Tibial artery (tissue), 4 donors: Measurements from ENCODE around the gene SLC24A3.

Experiments used
- DNase-seq, 2 donors: peaks; one replicate each; pipeline ENCODE4 v3.0.0-alpha.2; 2019
- H3K27ac ChIP-seq, 2 donors: fragments of 200-600 bp; sonication (generic) in 1 of 2; 1 replicate in 1 of 2; 2 replicates in 1 of 2; pipeline ENCODE4 v1.5.1; 2018 to 2019; ENCODE audit warnings: mild to moderate bottlenecking in 1 of 2
- H3K27me3 ChIP-seq, 2 donors: fragments of 200-600 bp; sonication (generic) in 1 of 2; one replicate each; pipeline versions ENCODE4 v1.5.1 to v1.6.0; 2016 to 2019
- H3K36me3 ChIP-seq, 3 donors: fragments of 200-600 bp; sonication (generic) in 2 of 3; one replicate each; pipeline ENCODE4 v1.5.1; 2016 to 2019; ENCODE audit warnings: mild to moderate bottlenecking in 2 of 3
- H3K4me1 ChIP-seq, 4 donors: fragments of 200-600 bp; sonication (generic) in 2 of 4; 1 replicate in 3 of 4; 2 replicates in 1 of 4; pipeline ENCODE4 v1.5.1; 2016 to 2019
- H3K4me3 ChIP-seq, 2 donors: fragments of 200-600 bp; sonication (generic) in 1 of 2; 1 replicate in 1 of 2; 2 replicates in 1 of 2; pipeline ENCODE4 v1.5.1; 2018 to 2019; ENCODE audit warnings: mild to moderate bottlenecking in 2 of 2
- H3K9me3 ChIP-seq, 3 donors: fragments of 200-600 bp; sonication (generic) in 1 of 3; one replicate each; pipeline ENCODE4 v1.5.1; 2016 to 2019
- intact Hi-C: fragments of 100-400 bp; cut with DNase I; formaldehyde crosslinking; loops from one replicate; pipeline ENCODE4 v1.15.0; 2023; ENCODE audit warnings: low total_unique reads
- TF ChIP-seq, protein P1 (sequence below), 2 experiments: fragments of 200-600 bp in 1 of 2; fragments of 450-650 bp in 1 of 2; IDR thresholded peaks; one replicate each; pipeline ENCODE4 v1.5.1; 2017 to 2019; ENCODE audit warnings: antibody characterized with exemption in 2 of 2, mild to moderate bottlenecking in 1 of 2, moderate library complexity in 1 of 2

The SLC24A3 gene

DNA sequence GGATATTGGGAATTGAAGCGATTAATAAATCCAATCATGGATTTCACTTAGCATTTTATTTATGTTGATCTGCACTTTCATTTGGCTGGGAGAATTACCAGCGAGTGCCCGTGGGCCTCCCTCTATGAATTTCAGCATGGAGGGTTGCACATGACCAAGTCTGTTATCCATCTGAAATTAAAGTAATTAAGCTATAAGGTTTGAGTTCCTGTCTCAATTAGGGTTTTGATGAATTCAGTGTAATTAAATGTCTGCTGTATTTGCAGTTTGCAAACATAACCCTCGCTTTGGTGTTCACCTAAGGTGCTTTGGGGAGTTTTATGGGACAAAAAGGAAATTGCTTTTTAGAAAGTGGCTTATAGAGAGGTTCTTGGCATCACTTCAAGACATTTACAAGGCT, 375.8 kb downstream of the SLC24A3 start:
- intact Hi-C loops, result loop anchor here (10.0 kb wide), 1 partner anchor 223 kb away; no protein-coding TSS in a partner anchor
- H3K4me3 ChIP-seq, result no peak overlapping the region
- H3K9me3 ChIP-seq, result no peaks in the 10 kb centered on the region
- H3K4me1 ChIP-seq, result peaks cover 0 to 23% (median 3%) of the 10 kb centered on the region in 4 donors
- no peak overlapping the region for H3K27ac ChIP-seq
- DNase-seq, result no peak
- H3K36me3 ChIP-seq, result peaks cover 0 to 12% (median 0%) of the 10 kb centered on the region in 3 donors
- no peaks in the 10 kb centered on the region for H3K27me3 ChIP-seq
- TF ChIP-seq, protein P1, sequence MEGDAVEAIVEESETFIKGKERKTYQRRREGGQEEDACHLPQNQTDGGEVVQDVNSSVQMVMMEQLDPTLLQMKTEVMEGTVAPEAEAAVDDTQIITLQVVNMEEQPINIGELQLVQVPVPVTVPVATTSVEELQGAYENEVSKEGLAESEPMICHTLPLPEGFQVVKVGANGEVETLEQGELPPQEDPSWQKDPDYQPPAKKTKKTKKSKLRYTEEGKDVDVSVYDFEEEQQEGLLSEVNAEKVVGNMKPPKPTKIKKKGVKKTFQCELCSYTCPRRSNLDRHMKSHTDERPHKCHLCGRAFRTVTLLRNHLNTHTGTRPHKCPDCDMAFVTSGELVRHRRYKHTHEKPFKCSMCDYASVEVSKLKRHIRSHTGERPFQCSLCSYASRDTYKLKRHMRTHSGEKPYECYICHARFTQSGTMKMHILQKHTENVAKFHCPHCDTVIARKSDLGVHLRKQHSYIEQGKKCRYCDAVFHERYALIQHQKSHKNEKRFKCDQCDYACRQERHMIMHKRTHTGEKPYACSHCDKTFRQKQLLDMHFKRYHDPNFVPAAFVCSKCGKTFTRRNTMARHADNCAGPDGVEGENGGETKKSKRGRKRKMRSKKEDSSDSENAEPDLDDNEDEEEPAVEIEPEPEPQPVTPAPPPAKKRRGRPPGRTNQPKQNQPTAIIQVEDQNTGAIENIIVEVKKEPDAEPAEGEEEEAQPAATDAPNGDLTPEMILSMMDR (IDR thresholded peaks at IDR 0.05), result no peak

DNA sequence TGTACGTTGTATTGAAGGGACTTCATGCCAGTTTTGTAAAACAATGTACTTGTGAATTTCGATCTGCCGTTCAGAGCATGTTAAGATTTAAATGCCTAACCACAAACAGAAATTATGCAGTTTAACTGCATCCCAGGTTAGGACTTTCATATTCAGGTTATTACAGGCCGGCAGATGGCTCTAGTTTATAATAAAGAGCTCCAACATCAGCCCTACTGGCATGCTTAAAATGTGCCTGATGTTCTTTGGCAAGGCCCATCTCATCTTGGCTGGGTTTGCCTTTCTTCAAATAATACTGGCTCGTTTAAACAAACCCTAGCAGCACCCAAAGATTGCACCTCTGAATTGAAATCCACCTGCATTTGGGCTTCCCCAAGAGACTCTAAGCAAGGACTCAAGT, 376.3 kb downstream of the SLC24A3 start:
- Histone ChIP-seq H3K9me3 (no peaks in the 10 kb centered on the region), H3K27ac (peak overlapping the region in 1 of 2 donors; percentile 19), H3K27me3 (no peaks in the 10 kb centered on the region), H3K36me3 (peaks cover 0 to 12% (median 0%) of the 10 kb centered on the region in 3 donors), H3K4me3 (no peak overlapping the region), H3K4me1 (peaks cover 0 to 23% (median 3%) of the 10 kb centered on the region in 4 donors)
- no peak for DNase-seq
- TF ChIP-seq, protein P1 (IDR thresholded peaks at IDR 0.05), result no peak
- intact Hi-C loops, result loop anchor here (10.0 kb wide), 1 partner anchor 224 kb away; no protein-coding TSS in a partner anchor

DNA sequence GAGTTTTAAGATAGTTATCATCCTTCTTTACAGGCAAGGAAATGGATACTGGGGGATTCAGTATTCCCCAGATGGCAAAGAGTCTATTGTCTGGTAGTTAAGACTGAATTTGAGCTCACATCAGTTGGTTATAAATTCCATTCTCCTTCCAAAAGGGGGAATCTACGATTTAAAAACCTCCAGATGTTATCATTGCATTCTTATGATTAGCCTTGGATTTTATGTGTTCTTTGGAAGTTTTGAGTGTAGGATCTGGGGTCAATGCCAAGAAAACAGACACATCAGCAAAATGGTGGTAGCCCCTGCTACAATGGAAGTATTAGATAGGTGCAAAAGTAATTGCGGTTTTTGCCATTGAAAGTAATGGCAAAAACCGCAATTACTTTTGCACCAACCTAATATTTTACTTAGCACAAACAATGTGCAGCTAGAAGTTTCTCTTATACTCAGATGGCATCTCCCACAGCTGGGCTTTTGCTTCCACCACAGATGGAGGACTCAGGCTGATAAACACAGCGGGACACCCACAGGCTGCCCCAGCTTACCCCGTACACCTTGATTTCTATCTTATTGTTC, 377.4 kb downstream of the SLC24A3 start:
- intact Hi-C loops, result loop anchor here (10.0 kb wide), 1 partner anchor 225 kb away; no protein-coding TSS in a partner anchor

DNA sequence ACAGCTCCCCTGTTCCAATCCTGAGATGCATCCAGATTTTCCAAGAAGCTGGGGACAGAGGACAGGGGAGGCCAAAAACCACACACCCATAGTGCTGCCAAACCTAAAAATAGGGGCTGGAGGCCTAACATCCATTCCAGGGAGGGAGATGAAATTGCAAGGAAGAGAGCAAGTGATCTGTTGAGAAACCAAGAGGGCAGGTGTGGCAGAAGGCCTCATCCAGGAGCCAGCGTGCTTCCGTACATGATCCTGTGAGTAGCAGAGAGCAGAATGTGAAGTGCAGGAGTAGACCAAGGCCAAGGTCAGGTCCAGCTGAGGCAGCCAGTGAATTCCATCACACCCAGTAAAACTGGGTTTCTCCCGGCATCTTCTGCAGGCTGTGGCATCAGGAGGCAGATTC, 377.9 kb downstream of the SLC24A3 start:
- intact Hi-C loops, result no loop called here
- DNase-seq, result no peak
- TF ChIP-seq, protein P1 (IDR thresholded peaks at IDR 0.05), result no peak

More for the DNA sequence above, 377.4 kb downstream of the SLC24A3 start:
- TF ChIP-seq, protein P1 (IDR thresholded peaks at IDR 0.05), result no peak
- Histone ChIP-seq H3K27ac (no peak overlapping the region), H3K27me3 (no peaks in the 10 kb centered on the region), H3K4me1 (peaks cover 0 to 23% (median 3%) of the 10 kb centered on the region in 4 donors), H3K4me3 (no peak overlapping the region), H3K9me3 (no peaks in the 10 kb centered on the region), H3K36me3 (peaks cover 0 to 12% (median 0%) of the 10 kb centered on the region in 3 donors)
- no peak for DNase-seq

DNA sequence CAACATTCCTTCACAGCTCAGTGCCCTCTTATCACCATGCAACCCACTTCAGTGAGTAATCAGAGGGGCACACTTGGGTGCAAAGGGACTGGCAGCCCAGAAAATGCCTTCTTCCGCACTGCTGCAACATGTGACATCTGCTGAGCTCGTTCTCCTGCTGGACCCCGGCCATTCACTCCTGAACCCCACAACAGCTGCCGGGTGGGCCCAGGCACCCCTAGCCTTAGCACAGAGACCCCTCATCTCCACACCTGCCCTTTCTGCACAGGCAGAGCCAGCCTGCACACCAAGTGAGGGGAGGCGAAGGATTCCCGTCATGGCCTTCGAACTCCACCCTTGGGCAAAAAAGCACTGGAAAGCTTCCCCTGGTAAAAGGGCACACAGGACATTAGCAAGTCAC, 381.3 kb downstream of the SLC24A3 start:
- H3K4me3 ChIP-seq, result no peak overlapping the region
- no peak for DNase-seq
- H3K27me3 ChIP-seq, result no peaks in the 10 kb centered on the region
- H3K27ac ChIP-seq, result no peak overlapping the region
- TF ChIP-seq, protein P1 (IDR thresholded peaks at IDR 0.05), result no peak
- intact Hi-C loops, result no loop called here
- no peaks in the 10 kb centered on the region for H3K9me3 ChIP-seq
- H3K4me1 ChIP-seq, result peaks cover 0 to 18% (median 3%) of the 10 kb centered on the region in 4 donors
- H3K36me3 ChIP-seq, result no peaks in the 10 kb centered on the region

More for the DNA sequence above, 377.9 kb downstream of the SLC24A3 start:
- H3K4me1 ChIP-seq, result peaks cover 0 to 23% (median 3%) of the 10 kb centered on the region in 4 donors
- H3K27ac ChIP-seq, result no peak overlapping the region
- H3K4me3 ChIP-seq, result no peak overlapping the region
- no peaks in the 10 kb centered on the region for H3K27me3 ChIP-seq
- no peaks in the 10 kb centered on the region for H3K9me3 ChIP-seq
- H3K36me3 ChIP-seq, result peaks cover 0 to 12% (median 0%) of the 10 kb centered on the region in 3 donors
